CD4-positive, alpha-beta memory T cell (primary cell): Measurements from ENCODE around the gene GAB2. TPM values are rescaled to one million over a fixed set of nuclear protein-coding genes. Genes with fewer than 3 reads are reported as not detected.

Experiments used
- CTCF ChIA-PET: fragments of 350-600 bp; sonication (Branson Sonifier 250); formaldehyde crosslinking; loops from one replicate; lab custom pipeline; 2021; ENCODE audit warnings: inconsistent platforms; ENCODE audit not compliant: partially characterized antibody; lab: Charles Lee
- POLR2A ChIA-PET: fragments of 350-600 bp; sonication (Branson Sonifier 250); formaldehyde crosslinking; loops from one replicate; lab custom pipeline; 2021; ENCODE audit not compliant: partially characterized antibody; lab: Charles Lee
- DNase-seq, 5 donors: peaks; one replicate each; pipeline versions ENCODE4 v3.0.0 to v3.0.0-alpha.2; 2020 to 2022; ENCODE audit warnings: mixed read lengths in 1 of 5
- H3K27ac ChIP-seq: one replicate; pipeline ENCODE4 v1.7.0; 2013; ENCODE audit warnings: low read depth, low read length
- H3K27me3 ChIP-seq: 2 replicates; pipeline ENCODE4 v1.7.0; 2013; ENCODE audit warnings: mild to moderate bottlenecking, low read length, moderate library complexity; ENCODE audit not compliant: insufficient read depth
- H3K36me3 ChIP-seq: 2 replicates; pipeline ENCODE4 v1.7.0; 2013; ENCODE audit warnings: mild to moderate bottlenecking, low read length, moderate library complexity; ENCODE audit not compliant: insufficient read depth
- H3K4me1 ChIP-seq: 2 replicates; pipeline ENCODE4 v1.7.0; 2013; ENCODE audit warnings: mild to moderate bottlenecking, low read length, moderate library complexity; ENCODE audit not compliant: insufficient read depth
- H3K4me3 ChIP-seq, 2 donors: one replicate each; pipeline ENCODE4 v1.7.0; 2013; ENCODE audit warnings: low read length in 2 of 2, mild to moderate bottlenecking in 1 of 2
- H3K9me3 ChIP-seq, 2 donors: one replicate each; pipeline ENCODE4 v1.7.0; 2013; ENCODE audit warnings: low read length in 2 of 2, control low read depth in 1 of 2; ENCODE audit not compliant: control insufficient read depth in 1 of 2
- H3K27ac Mint-ChIP-seq, 7 donors: one replicate each; pipeline ENCODE4 v1.8.0; 2020 to 2021; ENCODE audit warnings: mixed read lengths in 7 of 7, mild to moderate bottlenecking in 6 of 7, inconsistent platforms in 3 of 7, moderate library complexity in 3 of 7
- H3K27me3 Mint-ChIP-seq, 2 donors: one replicate each; pipeline ENCODE4 v1.8.0; 2020 to 2021; ENCODE audit warnings: mixed read lengths in 2 of 2
- H3K36me3 Mint-ChIP-seq, 2 donors: one replicate each; pipeline ENCODE4 v1.8.0; 2020 to 2021; ENCODE audit warnings: mixed read lengths in 2 of 2, inconsistent platforms in 1 of 2, mild to moderate bottlenecking in 1 of 2
- H3K4me1 Mint-ChIP-seq, 4 donors: one replicate each; pipeline ENCODE4 v1.8.0; 2020 to 2021; ENCODE audit warnings: mixed read lengths in 4 of 4, mild to moderate bottlenecking in 1 of 4
- H3K4me3 Mint-ChIP-seq, 8 donors: one replicate each; pipeline ENCODE4 v1.8.0; 2020 to 2021; ENCODE audit warnings: mixed read lengths in 8 of 8, mild to moderate bottlenecking in 7 of 8, moderate library complexity in 6 of 8, inconsistent platforms in 3 of 8
- H3K9me3 Mint-ChIP-seq, 8 donors: one replicate each; pipeline ENCODE4 v1.8.0; 2020 to 2021; ENCODE audit warnings: mixed read lengths in 8 of 8, mild to moderate bottlenecking in 5 of 8, inconsistent platforms in 3 of 8, moderate library complexity in 1 of 8
- intact Hi-C: fragments of 100-400 bp; cut with micrococcal nuclease; formaldehyde crosslinking; loops from one replicate; pipeline ENCODE4 v1.15.1; 2023
- polyA plus RNA-seq, 2 donors: library from polyadenylated mRNA; unstranded; fragments of 300-500 nt; fragmentation: Illumina TruSeq; gene quantifications; one replicate each; pipeline ENCODE4 v1.2.3, GENCODE V29; 2021
- total RNA-seq, 2 experiments: library from RNA; stranded (reverse); gene quantifications; one replicate each; pipeline ENCODE4 v1.2.3, GENCODE V29; 2021

The GAB2 gene
- total and polyA plus RNA-seq, 4 experiments from 2014 or later = 0.05 to 6.7 (median 3.1) TPM

- peaks cover 0 to 9% (median under 1%) of the 10 kb centered on the region in 8 donors for H3K9me3 Mint-ChIP-seq
- no peak overlapping the region for H3K4me3 Mint-ChIP-seq
- H3K36me3 Mint-ChIP-seq = peaks cover 0 to 5% of the 10 kb centered on the region in 2 donors
- Histone ChIP-seq H3K4me1 (no peaks in the 10 kb centered on the region), H3K9me3 (no peaks in the 10 kb centered on the region), H3K27ac (no peak overlapping the region), H3K27me3 (no peaks in the 10 kb centered on the region), H3K36me3 (no peaks in the 10 kb centered on the region), H3K4me3 (no peak overlapping the region)
- H3K27me3 Mint-ChIP-seq = peaks cover 0 to 1% of the 10 kb centered on the region in 2 donors
- no peak for DNase-seq
- CTCF ChIA-PET = no interaction called here
- intact Hi-C loops = no loop called here
- POLR2A ChIA-PET = no interaction called here
- H3K27ac Mint-ChIP-seq = no peak overlapping the region
- peaks cover 0 to 5% (median 1%) of the 10 kb centered on the region in 4 donors for H3K4me1 Mint-ChIP-seq
Measured at GRCh38 chr11:78379039-78379670, 38.5 kb downstream of the GAB2 start.

GRCh38 chr11:78377625-78378418 lies 39.8 kb downstream of the GAB2 start:
- Histone ChIP-seq H3K36me3 (no peaks in the 10 kb centered on the region), H3K27ac (no peak overlapping the region), H3K27me3 (no peaks in the 10 kb centered on the region), H3K4me1 (no peaks in the 10 kb centered on the region), H3K4me3 (no peak overlapping the region), H3K9me3 (no peaks in the 10 kb centered on the region)
- ChIA-PET POLR2A (no interaction called here), CTCF (interaction anchor here (0.6 to 1.5 kb wide), 4 partner anchors 8 to 239 kb away, joined by 3 to 4 read pairs (median 3); partner anchors contain the start of gene ALG8)
- Mint-ChIP-seq H3K27me3 (peaks cover 0 to 1% of the 10 kb centered on the region in 2 donors), H3K4me1 (peaks cover 0 to 5% (median 1%) of the 10 kb centered on the region in 4 donors), H3K36me3 (peaks cover 0 to 5% of the 10 kb centered on the region in 2 donors), H3K27ac (no peak overlapping the region), H3K4me3 (no peak overlapping the region), H3K9me3 (peaks cover 0 to 5% (median 0%) of the 10 kb centered on the region in 8 donors)
- intact Hi-C loops = no loop called here
- no peak for DNase-seq

- POLR2A ChIA-PET = no interaction called here
Measured at GRCh38 chr11:78376858-78377257, 40.8 kb downstream of the GAB2 start.

GRCh38 chr11:78374917-78375316 lies 42.7 kb downstream of the GAB2 start:
- intact Hi-C loops = no loop called here
- no peaks in the 10 kb centered on the region for H3K9me3 ChIP-seq

More at GRCh38 chr11:78376858-78377257, 40.8 kb downstream of the GAB2 start:
- Mint-ChIP-seq H3K4me1 (peaks cover 0 to 5% (median 1%) of the 10 kb centered on the region in 4 donors), H3K9me3 (peaks cover 0 to 5% (median 0%) of the 10 kb centered on the region in 8 donors), H3K27ac (no peak overlapping the region), H3K27me3 (peaks cover 0 to 1% of the 10 kb centered on the region in 2 donors), H3K36me3 (peaks cover 0 to 2% of the 10 kb centered on the region in 2 donors), H3K4me3 (no peak overlapping the region)
- Histone ChIP-seq H3K27me3 (no peaks in the 10 kb centered on the region), H3K9me3 (no peaks in the 10 kb centered on the region), H3K36me3 (no peaks in the 10 kb centered on the region), H3K4me3 (no peak overlapping the region), H3K27ac (no peak overlapping the region), H3K4me1 (no peaks in the 10 kb centered on the region)
- no peak for DNase-seq
- intact Hi-C loops = no loop called here
- CTCF ChIA-PET = interaction anchor here (1.0 to 1.5 kb wide), 3 partner anchors 9 to 238 kb away, joined by 3 to 4 read pairs (median 3); partner anchors contain the start of gene ALG8

GRCh38 chr11:78373689-78374088 lies 43.9 kb downstream of the GAB2 start:
- H3K4me1 Mint-ChIP-seq = peaks cover 0 to 3% (median 0%) of the 10 kb centered on the region in 4 donors
- H3K27me3 Mint-ChIP-seq = peaks cover 0 to 1% of the 10 kb centered on the region in 2 donors
- Histone ChIP-seq H3K27ac (no peak overlapping the region), H3K4me1 (no peaks in the 10 kb centered on the region), H3K27me3 (no peaks in the 10 kb centered on the region), H3K9me3 (no peaks in the 10 kb centered on the region), H3K4me3 (no peak overlapping the region), H3K36me3 (no peaks in the 10 kb centered on the region)
- no peak overlapping the region for H3K27ac Mint-ChIP-seq
- no peak overlapping the region for H3K4me3 Mint-ChIP-seq
- POLR2A ChIA-PET = no interaction called here
- no peak for DNase-seq
- CTCF ChIA-PET = no interaction called here
- intact Hi-C loops = no loop called here
- peaks cover 0 to 2% of the 10 kb centered on the region in 2 donors for H3K36me3 Mint-ChIP-seq
- H3K9me3 Mint-ChIP-seq = peaks cover 0 to 5% (median 0%) of the 10 kb centered on the region in 8 donors

More at GRCh38 chr11:78374917-78375316, 42.7 kb downstream of the GAB2 start:
- Histone ChIP-seq H3K27me3 (no peaks in the 10 kb centered on the region), H3K36me3 (no peaks in the 10 kb centered on the region), H3K4me3 (no peak overlapping the region), H3K27ac (no peak overlapping the region), H3K4me1 (no peaks in the 10 kb centered on the region)
- Mint-ChIP-seq H3K27ac (no peak overlapping the region), H3K36me3 (peaks cover 0 to 2% of the 10 kb centered on the region in 2 donors), H3K27me3 (peaks cover 0 to 1% of the 10 kb centered on the region in 2 donors), H3K4me1 (peaks cover 0 to 5% (median 1%) of the 10 kb centered on the region in 4 donors), H3K9me3 (peaks cover 0 to 5% (median 0%) of the 10 kb centered on the region in 8 donors), H3K4me3 (no peak overlapping the region)
- no peak for DNase-seq
- CTCF ChIA-PET = interaction anchor here (1.4 kb wide), 1 partner anchor 10 kb away, joined by 4 read pairs; no protein-coding TSS in a partner anchor
- POLR2A ChIA-PET = no interaction called here

- intact Hi-C loops = no loop called here
- CTCF ChIA-PET = interaction anchor here (0.6 kb wide), 1 partner anchor 130 kb away, joined by 3 read pairs; no protein-coding TSS in a partner anchor
- Mint-ChIP-seq H3K36me3 (no peaks in the 10 kb centered on the region), H3K27ac (no peak overlapping the region), H3K9me3 (peaks cover 0 to 3% (median 0%) of the 10 kb centered on the region in 8 donors), H3K4me3 (no peak overlapping the region), H3K4me1 (no peaks in the 10 kb centered on the region), H3K27me3 (peaks cover 0 to 1% of the 10 kb centered on the region in 2 donors)
- H3K27ac ChIP-seq = no peak overlapping the region
- no peaks in the 10 kb centered on the region for H3K27me3 ChIP-seq
- no peak overlapping the region for H3K4me3 ChIP-seq
- no peak for DNase-seq
- POLR2A ChIA-PET = no interaction called here
- H3K4me1 ChIP-seq = no peaks in the 10 kb centered on the region
- H3K36me3 ChIP-seq = no peaks in the 10 kb centered on the region
- no peaks in the 10 kb centered on the region for H3K9me3 ChIP-seq
Measured at GRCh38 chr11:78372114-78372768, 45.4 kb downstream of the GAB2 start.
